ENCODE results near the gene IRF7.

IRF7 gene

DNA sequence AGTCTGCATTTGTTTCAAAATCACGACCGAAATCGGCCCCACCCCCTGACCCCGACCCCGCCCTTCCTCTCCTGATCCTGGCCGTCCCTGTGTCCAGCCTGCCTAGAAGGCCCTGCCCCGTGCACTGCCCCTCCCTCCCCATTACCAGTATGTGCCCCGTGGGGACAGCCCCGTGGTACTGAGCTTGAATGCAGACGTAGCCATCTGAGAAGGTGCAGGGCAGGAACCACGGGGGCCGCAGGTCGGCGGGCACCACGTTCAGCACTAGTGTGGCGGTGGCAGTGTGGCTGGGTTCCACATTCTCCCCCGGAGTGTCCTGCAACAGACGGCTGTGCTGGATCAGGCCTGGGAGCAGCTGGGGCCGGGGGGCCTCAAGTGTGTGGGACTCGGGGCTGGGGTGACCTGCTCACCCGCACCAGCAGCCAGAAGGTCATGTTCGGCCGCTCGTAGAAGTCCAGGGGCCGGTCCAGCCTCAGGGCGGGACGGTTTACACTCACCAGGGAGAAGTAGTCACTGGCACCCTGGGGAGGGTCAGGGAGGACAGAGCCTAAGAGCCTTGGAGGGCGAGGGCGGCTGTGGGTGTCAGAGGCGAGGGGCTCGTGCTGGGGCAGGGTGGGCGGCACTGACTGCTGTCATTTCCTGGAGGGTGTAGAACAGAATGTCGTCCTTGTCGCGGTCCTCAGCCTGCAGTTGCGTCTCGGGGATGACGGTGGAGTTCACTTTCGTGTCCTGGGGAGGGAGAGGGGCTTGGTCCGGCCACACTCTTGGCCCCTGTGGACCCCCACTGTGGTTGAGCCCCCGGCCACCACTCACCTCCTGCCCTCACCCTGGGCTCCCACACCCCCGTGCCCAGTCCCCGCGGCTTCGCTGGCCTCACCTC lies 5.4 kb upstream of the IRF7 start:
- Histone ChIP-seq H3K27ac (ENCODE audit: insufficient read depth in 1 of 2, low read depth in 1 of 2, low read length in 2 of 2, poor library complexity in 1 of 2, severe bottlenecking in 2 of 2) (no peak overlapping the region), H3K4me3 (ENCODE audit: control insufficient read depth in 1 of 7, extremely low read depth in 1 of 7, insufficient read depth in 4 of 7, low read depth in 2 of 7, low read length in 6 of 7) (no peak overlapping the region), H3K27me3 (replicated peaks in 2 of 5; ENCODE audit: control insufficient read depth in 4 of 5, insufficient read depth in 5 of 5, low read length in 4 of 5) (peaks cover 0 to 10% (median 0%) of the 10 kb centered on the region in 5 experiments), H3K9me3 (ENCODE audit: control extremely low read depth in 1 of 5, control insufficient read depth in 4 of 5, insufficient read depth in 2 of 5, low read depth in 1 of 5, low read length in 4 of 5) (no peaks in the 10 kb centered on the region), H3K36me3 (ENCODE audit: control insufficient read depth in 4 of 4, insufficient read depth in 4 of 4, low read length in 3 of 4) (peaks cover 0 to 16% (median 3%) of the 10 kb centered on the region in 4 experiments), H3K4me1 (ENCODE audit: control extremely low read depth in 1 of 4, control insufficient read depth in 4 of 4, insufficient read depth in 4 of 4, low read length in 3 of 4) (peaks cover 0 to 14% (median 11%) of the 10 kb centered on the region in 4 experiments)
- WGBS (ENCODE audit: insufficient coverage): 89% methylated on average over 37 of the region's 45 CpGs
- no peak for DNase-seq
- POLR2A ChIA-PET: no interaction called here
- CTCF ChIA-PET: no interaction called here

DNA sequence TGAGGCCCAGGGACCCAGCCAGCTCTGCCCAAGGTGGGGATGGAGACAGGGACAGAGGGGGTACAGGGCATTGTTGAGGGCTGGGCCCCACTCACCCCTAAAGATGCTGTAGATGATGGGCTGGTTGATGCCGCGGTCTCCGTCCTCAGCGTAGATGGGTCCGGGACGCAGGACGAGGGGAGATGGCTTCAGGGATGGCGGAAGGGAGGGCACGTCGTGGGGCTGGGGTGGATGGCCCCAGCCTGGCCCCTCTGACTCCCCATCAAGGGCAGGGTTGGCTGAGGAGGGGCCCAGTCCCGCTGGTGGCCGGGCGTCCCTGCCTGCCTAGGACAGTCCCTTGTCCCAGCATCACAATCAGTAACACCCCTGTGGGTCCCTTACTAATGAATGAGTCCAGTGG lies 4.5 kb upstream of the IRF7 start:
- Histone ChIP-seq H3K4me3 (ENCODE audit: control insufficient read depth in 1 of 7, extremely low read depth in 1 of 7, insufficient read depth in 4 of 7, low read depth in 2 of 7, low read length in 6 of 7) (no peak overlapping the region), H3K27me3 (replicated peaks in 2 of 5; ENCODE audit: control insufficient read depth in 4 of 5, insufficient read depth in 5 of 5, low read length in 4 of 5) (peaks cover 0 to under 1% (median 0%) of the 10 kb centered on the region in 5 experiments), H3K27ac (ENCODE audit: insufficient read depth in 1 of 2, low read depth in 1 of 2, low read length in 2 of 2, poor library complexity in 1 of 2, severe bottlenecking in 2 of 2) (no peak overlapping the region), H3K36me3 (ENCODE audit: control insufficient read depth in 4 of 4, insufficient read depth in 4 of 4, low read length in 3 of 4) (peaks cover 0 to 13% (median 3%) of the 10 kb centered on the region in 4 experiments), H3K4me1 (ENCODE audit: control extremely low read depth in 1 of 4, control insufficient read depth in 4 of 4, insufficient read depth in 4 of 4, low read length in 3 of 4) (peaks cover 0 to 18% (median 14%) of the 10 kb centered on the region in 4 experiments), H3K9me3 (ENCODE audit: control extremely low read depth in 1 of 5, control insufficient read depth in 4 of 5, insufficient read depth in 2 of 5, low read depth in 1 of 5, low read length in 4 of 5) (no peaks in the 10 kb centered on the region)
- no peak for DNase-seq
- POLR2A ChIA-PET: no interaction called here
- CTCF ChIA-PET: no interaction called here
- WGBS (ENCODE audit: insufficient coverage): 95% methylated on average over 6 of the region's 13 CpGs

DNA sequence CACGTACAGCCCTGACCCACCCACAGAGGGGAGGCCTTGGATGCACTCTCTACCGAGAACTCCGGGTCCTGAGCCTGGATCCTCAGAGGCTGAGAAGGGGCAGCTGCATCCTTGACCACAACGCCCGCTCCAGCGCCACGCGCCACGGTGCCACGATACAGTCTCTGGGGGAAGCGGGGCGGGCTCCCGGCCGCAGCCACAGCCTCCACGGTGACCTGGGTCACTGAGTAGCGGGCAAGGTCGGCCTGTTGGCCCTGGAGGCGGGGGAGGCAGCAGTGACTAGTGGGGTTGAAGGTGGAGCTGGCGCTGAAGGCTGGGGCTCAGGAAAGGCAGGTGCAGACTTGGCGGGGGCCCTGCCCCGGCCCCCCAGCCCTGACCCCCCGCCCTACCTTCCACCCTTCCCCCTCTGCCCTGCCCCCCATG lies 3.9 kb upstream of the IRF7 start:
- no peak for DNase-seq
- Histone ChIP-seq H3K4me1 (ENCODE audit: control extremely low read depth in 1 of 4, control insufficient read depth in 4 of 4, insufficient read depth in 4 of 4, low read length in 3 of 4) (peaks cover 0 to 24% (median 19%) of the 10 kb centered on the region in 4 experiments), H3K27ac (ENCODE audit: insufficient read depth in 1 of 2, low read depth in 1 of 2, low read length in 2 of 2, poor library complexity in 1 of 2, severe bottlenecking in 2 of 2) (no peak overlapping the region), H3K9me3 (ENCODE audit: control extremely low read depth in 1 of 5, control insufficient read depth in 4 of 5, insufficient read depth in 2 of 5, low read depth in 1 of 5, low read length in 4 of 5) (no peaks in the 10 kb centered on the region), H3K36me3 (ENCODE audit: control insufficient read depth in 4 of 4, insufficient read depth in 4 of 4, low read length in 3 of 4) (peaks cover 0 to 13% (median 3%) of the 10 kb centered on the region in 4 experiments), H3K4me3 (ENCODE audit: control insufficient read depth in 1 of 7, extremely low read depth in 1 of 7, insufficient read depth in 4 of 7, low read depth in 2 of 7, low read length in 6 of 7) (no peak overlapping the region), H3K27me3 (replicated peaks in 2 of 5; ENCODE audit: control insufficient read depth in 4 of 5, insufficient read depth in 5 of 5, low read length in 4 of 5) (no peaks in the 10 kb centered on the region)
- POLR2A ChIA-PET: no interaction called here
- 95% methylated on average over 14 of the region's 22 CpGs for WGBS (ENCODE audit: insufficient coverage)
- CTCF ChIA-PET: no interaction called here

DNA sequence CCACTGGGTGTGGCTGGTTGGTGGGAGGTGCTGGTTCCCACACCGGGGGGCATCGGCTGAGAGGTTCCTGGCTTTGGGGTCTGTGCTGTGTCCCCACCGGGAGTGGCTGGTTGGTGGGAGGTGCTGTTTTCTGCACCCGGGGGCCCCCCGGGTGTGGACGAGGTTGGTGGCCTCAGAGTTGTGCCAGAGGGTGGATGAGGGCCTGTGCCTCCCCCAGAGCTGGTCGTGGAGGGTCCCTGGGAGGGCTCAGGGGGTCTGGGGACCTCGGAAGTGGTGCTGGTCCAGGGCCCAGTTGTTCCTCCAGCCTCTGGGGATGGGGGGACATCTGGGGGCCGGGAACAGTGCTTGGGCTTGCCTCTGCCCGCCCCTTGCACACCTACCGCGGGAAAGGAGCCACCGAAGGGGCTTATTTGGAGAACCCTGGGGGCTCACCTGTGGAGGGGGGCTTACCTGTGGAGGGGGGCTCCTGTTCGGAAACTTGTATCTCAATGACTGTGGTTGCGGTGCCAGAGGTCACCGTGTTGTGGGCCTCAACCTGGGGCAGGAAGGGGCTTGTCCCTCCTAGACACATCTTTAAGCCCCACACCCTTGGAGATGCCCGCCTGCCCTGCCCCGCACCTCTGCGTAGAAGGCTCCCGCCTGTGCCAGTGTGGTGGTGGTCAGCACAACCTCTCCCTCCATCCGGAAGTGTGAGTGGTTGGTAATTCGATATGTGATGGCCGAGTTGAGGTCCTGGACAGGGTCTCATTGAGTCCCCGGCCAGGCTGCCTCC lies 3.3 kb upstream of the IRF7 start:
- POLR2A ChIA-PET: no interaction called here
- DNase-seq: no peak
- Histone ChIP-seq H3K4me3 (ENCODE audit: control insufficient read depth in 1 of 7, extremely low read depth in 1 of 7, insufficient read depth in 4 of 7, low read depth in 2 of 7, low read length in 6 of 7) (no peak overlapping the region), H3K9me3 (ENCODE audit: control extremely low read depth in 1 of 5, control insufficient read depth in 4 of 5, insufficient read depth in 2 of 5, low read depth in 1 of 5, low read length in 4 of 5) (no peaks in the 10 kb centered on the region), H3K4me1 (ENCODE audit: control extremely low read depth in 1 of 4, control insufficient read depth in 4 of 4, insufficient read depth in 4 of 4, low read length in 3 of 4) (peaks cover 0 to 30% (median 23%) of the 10 kb centered on the region in 4 experiments), H3K27ac (ENCODE audit: insufficient read depth in 1 of 2, low read depth in 1 of 2, low read length in 2 of 2, poor library complexity in 1 of 2, severe bottlenecking in 2 of 2) (no peak overlapping the region), H3K36me3 (ENCODE audit: control insufficient read depth in 4 of 4, insufficient read depth in 4 of 4, low read length in 3 of 4) (peaks cover 0 to 13% (median 6%) of the 10 kb centered on the region in 4 experiments), H3K27me3 (replicated peaks in 2 of 5; ENCODE audit: control insufficient read depth in 4 of 5, insufficient read depth in 5 of 5, low read length in 4 of 5) (no peaks in the 10 kb centered on the region)
- CTCF ChIA-PET: no interaction called here
- 95% methylated on average over 8 of the region's 24 CpGs for WGBS (ENCODE audit: insufficient coverage)

DNA sequence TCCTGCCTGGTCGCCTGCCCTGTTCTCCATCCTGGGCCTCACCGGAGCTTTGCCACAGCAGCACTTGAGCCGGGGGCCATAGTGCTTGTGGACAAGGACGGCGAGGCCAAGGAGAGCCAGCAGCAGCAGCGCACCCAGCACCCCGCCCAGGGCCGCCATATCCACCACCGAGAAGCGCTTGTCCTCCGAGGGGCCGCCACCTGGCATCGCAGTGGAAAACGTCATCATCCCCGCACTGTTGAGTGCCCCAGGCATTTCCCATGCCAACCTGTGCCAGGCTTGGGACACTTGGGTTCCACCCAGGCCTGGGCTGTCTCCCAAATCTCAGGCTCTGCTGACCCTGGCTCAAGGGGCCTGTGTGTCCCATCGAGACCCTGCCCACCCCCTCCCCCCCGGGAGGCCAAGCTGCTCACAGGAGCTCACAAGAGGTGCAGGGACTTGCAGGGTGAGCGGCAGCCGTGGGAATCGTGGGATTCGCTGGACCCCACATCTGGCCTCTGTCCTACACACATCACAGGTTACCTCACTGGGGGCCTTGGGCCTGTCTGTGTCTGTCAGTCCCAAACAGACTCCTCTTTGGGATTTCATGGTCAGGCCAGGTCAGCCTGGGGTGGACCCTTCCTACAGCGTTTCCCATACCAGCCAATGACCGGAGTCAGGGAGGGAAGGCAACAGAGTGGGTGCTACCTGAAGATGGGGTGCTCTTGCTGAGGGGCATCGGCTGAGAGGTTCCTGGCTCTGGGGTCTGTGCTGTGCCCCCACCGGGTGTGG lies 2.3 kb upstream of the IRF7 start:
- peaks cover 0 to 19% (median 7%) of the 10 kb centered on the region in 4 experiments for H3K36me3 ChIP-seq (ENCODE audit: control insufficient read depth in 4 of 4, insufficient read depth in 4 of 4, low read length in 3 of 4)
- H3K27ac ChIP-seq (ENCODE audit: insufficient read depth in 1 of 2, low read depth in 1 of 2, low read length in 2 of 2, poor library complexity in 1 of 2, severe bottlenecking in 2 of 2): no peak overlapping the region
- 94% methylated on average over 18 of the region's 25 CpGs for WGBS (ENCODE audit: insufficient coverage)
- ChIA-PET CTCF (no interaction called here), POLR2A (no interaction called here)
- H3K9me3 ChIP-seq (ENCODE audit: control extremely low read depth in 1 of 5, control insufficient read depth in 4 of 5, insufficient read depth in 2 of 5, low read depth in 1 of 5, low read length in 4 of 5): no peaks in the 10 kb centered on the region
- no peak for DNase-seq
- peaks cover 0 to 31% (median 23%) of the 10 kb centered on the region in 4 experiments for H3K4me1 ChIP-seq (ENCODE audit: control extremely low read depth in 1 of 4, control insufficient read depth in 4 of 4, insufficient read depth in 4 of 4, low read length in 3 of 4)
- no peak overlapping the region for H3K4me3 ChIP-seq (ENCODE audit: control insufficient read depth in 1 of 7, extremely low read depth in 1 of 7, insufficient read depth in 4 of 7, low read depth in 2 of 7, low read length in 6 of 7)
- H3K27me3 ChIP-seq (replicated peaks in 2 of 5; ENCODE audit: control insufficient read depth in 4 of 5, insufficient read depth in 5 of 5, low read length in 4 of 5): no peaks in the 10 kb centered on the region

DNA sequence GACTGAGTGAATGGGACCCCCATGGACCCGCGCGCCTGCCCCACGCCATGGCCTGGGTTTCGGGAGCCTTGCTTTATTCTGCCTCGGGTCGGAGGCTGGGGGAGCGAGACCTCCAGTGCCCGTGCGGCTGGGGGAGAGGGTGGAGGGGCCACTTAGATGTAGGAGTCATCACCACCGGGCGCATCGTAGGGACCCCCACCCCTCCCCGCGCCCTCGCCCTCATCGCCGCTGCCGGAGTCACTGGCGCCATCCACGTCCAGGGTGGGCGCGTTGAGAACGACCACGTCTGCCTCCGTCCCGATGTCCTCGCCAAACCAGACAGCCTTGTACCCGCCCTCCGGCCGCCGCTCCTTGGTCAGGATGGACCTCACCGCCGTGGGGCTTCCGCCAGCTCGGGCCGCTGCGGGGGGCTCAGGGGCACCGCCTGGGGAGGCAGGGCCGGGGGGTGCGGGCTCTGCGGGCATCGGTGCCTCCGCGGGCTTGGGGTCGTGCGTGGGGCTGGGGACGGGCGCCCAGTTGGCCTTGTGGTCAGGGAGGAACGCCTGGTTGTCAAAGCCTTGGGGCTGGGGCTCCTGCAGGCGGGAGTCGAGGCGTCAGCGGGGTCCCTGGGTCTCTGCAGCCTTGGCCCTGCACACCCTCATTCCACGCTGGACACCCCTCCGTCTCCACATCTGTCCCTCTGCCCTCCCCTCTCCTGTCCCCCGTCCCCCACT lies 1.6 kb upstream of the IRF7 start:
- Histone ChIP-seq H3K9me3 (ENCODE audit: control extremely low read depth in 1 of 5, control insufficient read depth in 4 of 5, insufficient read depth in 2 of 5, low read depth in 1 of 5, low read length in 4 of 5) (no peaks in the 10 kb centered on the region), H3K27ac (ENCODE audit: insufficient read depth in 1 of 2, low read depth in 1 of 2, low read length in 2 of 2, poor library complexity in 1 of 2, severe bottlenecking in 2 of 2) (no peak overlapping the region), H3K27me3 (replicated peaks in 2 of 5; ENCODE audit: control insufficient read depth in 4 of 5, insufficient read depth in 5 of 5, low read length in 4 of 5) (no peaks in the 10 kb centered on the region), H3K4me3 (ENCODE audit: control insufficient read depth in 1 of 7, extremely low read depth in 1 of 7, insufficient read depth in 4 of 7, low read depth in 2 of 7, low read length in 6 of 7) (peak overlapping the region in 1 of 7 experiments; percentile 86), H3K36me3 (ENCODE audit: control insufficient read depth in 4 of 4, insufficient read depth in 4 of 4, low read length in 3 of 4) (peaks cover 0 to 27% (median 13%) of the 10 kb centered on the region in 4 experiments), H3K4me1 (ENCODE audit: control extremely low read depth in 1 of 4, control insufficient read depth in 4 of 4, insufficient read depth in 4 of 4, low read length in 3 of 4) (peaks cover 0 to 31% (median 23%) of the 10 kb centered on the region in 4 experiments)
- POLR2A ChIA-PET: no interaction called here
- CTCF ChIA-PET: no interaction called here
- no peak for DNase-seq
- WGBS (ENCODE audit: insufficient coverage): 94% methylated on average over 53 of the region's 57 CpGs
